GM23338 (cell line): ENCODE data around the gene HHEX. TPM values are rescaled to one million over a fixed set of nuclear protein-coding genes. Genes with fewer than 3 reads are reported as not detected.

Source experiments
- ATAC-seq: fragments of 200-7000 bp; cut with Tn5 transposase; 3 replicates; pipeline ENCODE4 v1.9.1; 2020
- DNase-seq: peaks from one replicate; pipeline ENCODE4 v3.0.0-alpha.2; 2015; ENCODE audit warnings: low spot score
- H2AFZ ChIP-seq: fragments of 200-600 bp; sonication (generic); 2 replicates; pipeline ENCODE4 v1.8.0; 2016; ENCODE audit warnings: antibody characterized with exemption, mild to moderate bottlenecking, moderate library complexity
- H3F3A ChIP-seq: fragments of 200-600 bp; sonication (generic); replicated peaks from 2 replicates; pipeline ENCODE4 v1.8.0; 2017; ENCODE audit warnings: antibody characterized with exemption, mixed run types, low read depth
- H3K27ac ChIP-seq: fragments of 200-600 bp; sonication (generic); 2 replicates; pipeline ENCODE4 v1.6.1; 2016; ENCODE audit warnings: low read depth
- H3K27me3 ChIP-seq: fragments of 200-600 bp; sonication (generic); 2 replicates; pipeline ENCODE4 v1.8.0; 2016; ENCODE audit warnings: mild to moderate bottlenecking, mixed run types, moderate library complexity; ENCODE audit not compliant: insufficient read depth
- H3K36me3 ChIP-seq: fragments of 200-600 bp; sonication (generic); 2 replicates; pipeline ENCODE4 v1.8.0; 2016; ENCODE audit warnings: mild to moderate bottlenecking; ENCODE audit not compliant: insufficient read depth
- H3K4me1 ChIP-seq: fragments of 200-600 bp; sonication (generic); 2 replicates; pipeline ENCODE4 v1.8.0; 2016; ENCODE audit warnings: mild to moderate bottlenecking, moderate library complexity; ENCODE audit not compliant: insufficient read depth
- H3K4me2 ChIP-seq: fragments of 200-600 bp; sonication (generic); 2 replicates; pipeline ENCODE4 v1.7.1; 2017; ENCODE audit warnings: mixed run types
- H3K4me3 ChIP-seq: fragments of 200-600 bp; sonication (generic); 2 replicates; pipeline ENCODE4 v1.6.1; 2016; ENCODE audit warnings: mixed run types
- H3K79me2 ChIP-seq: fragments of 200-600 bp; sonication (generic); replicated peaks from 2 replicates; pipeline ENCODE4 v1.8.0; 2017; ENCODE audit warnings: mild to moderate bottlenecking; ENCODE audit not compliant: insufficient read depth
- H3K9me2 ChIP-seq: fragments of 200-600 bp; sonication (generic); 2 replicates; pipeline ENCODE4 v1.8.0; 2017; ENCODE audit not compliant: insufficient read depth
- H4K20me1 ChIP-seq: fragments of 200-600 bp; sonication (generic); replicated peaks from 2 replicates; pipeline ENCODE4 v1.8.0; 2017; ENCODE audit warnings: mild to moderate bottlenecking; ENCODE audit not compliant: insufficient read depth
- H3K27ac Mint-ChIP-seq: 2 replicates; pipeline ENCODE4 v1.8.0; 2020; ENCODE audit warnings: inconsistent platforms, mild to moderate bottlenecking, moderate library complexity, mixed read lengths
- H3K27me3 Mint-ChIP-seq: 3 replicates; pipeline ENCODE4 v1.8.0; 2022; ENCODE audit warnings: low read depth, mild to moderate bottlenecking, moderate library complexity, mixed read lengths, inconsistent platforms; ENCODE audit not compliant: insufficient read depth, poor library complexity
- H3K36me3 Mint-ChIP-seq: 3 replicates; pipeline ENCODE4 v1.8.0; 2021; ENCODE audit warnings: low read depth, mild to moderate bottlenecking, inconsistent platforms, moderate library complexity, mixed read lengths
- H3K4me1 Mint-ChIP-seq: 3 replicates; pipeline ENCODE4 v1.8.0; 2020; ENCODE audit warnings: mild to moderate bottlenecking, inconsistent platforms, mixed read lengths
- H3K4me3 Mint-ChIP-seq: 3 replicates; pipeline ENCODE4 v1.8.0; 2021; ENCODE audit warnings: moderate library complexity, mild to moderate bottlenecking, inconsistent platforms, mixed read lengths
- H3K9me3 Mint-ChIP-seq: 3 replicates; pipeline ENCODE4 v1.8.0; 2020; ENCODE audit warnings: moderate library complexity, mild to moderate bottlenecking, inconsistent platforms, mixed read lengths
- EZH2 ChIP-seq: fragments of 200-600 bp; sonication (generic); IDR thresholded peaks from one replicate; pipeline ENCODE4 v1.8.0; 2017; ENCODE audit warnings: antibody characterized with exemption, mild to moderate bottlenecking, low read depth; ENCODE audit not compliant: unreplicated experiment
- EZH2phosphoT487 ChIP-seq: fragments of 200-600 bp; sonication (generic); IDR thresholded peaks from one replicate; pipeline ENCODE4 v1.8.1; 2018; ENCODE audit warnings: antibody characterized with exemption; ENCODE audit not compliant: unreplicated experiment
- POLR2AphosphoS5 ChIP-seq: IDR thresholded peaks from 2 replicates; pipeline ENCODE4 v1.6.1; 2016; ENCODE audit warnings: antibody characterized with exemption, low read depth
- ZNF114 ChIP-seq: fragments of 250-450 bp; sonication (Bioruptor Pico); IDR thresholded peaks from 2 replicates; pipeline ENCODE4 v1.5.0; 2020; ENCODE audit warnings: mild to moderate bottlenecking, moderate library complexity
- ZNF331 ChIP-seq: fragments of 250-450 bp; sonication (Bioruptor Pico); IDR thresholded peaks from 2 replicates; pipeline ENCODE4 v1.5.0; 2020; ENCODE audit warnings: low read depth, mild to moderate bottlenecking, moderate library complexity
- ZNF462 ChIP-seq: fragments of 250-450 bp; sonication (Bioruptor Pico); IDR thresholded peaks from 2 replicates; pipeline ENCODE4 v1.5.0; 2020; ENCODE audit warnings: mild to moderate bottlenecking, moderate library complexity
- polyA plus RNA-seq: library from polyadenylated mRNA; unstranded; fragments of >200 nt; fragmentation: Nextera tagmentation; extraction: Ambion mirVana; gene quantifications from 2 replicates; pipeline ENCODE4 v1.2.1, GENCODE V29; 2016
- total RNA-seq: library from RNA; depleted of rRNA; stranded (reverse); fragments of >200 nt; shearing (Covaris generic); gene quantifications from 2 replicates; pipeline ENCODE4 v1.2.3, GENCODE V29; 2014
- TF ChIP-seq, protein P1 (sequence below): IDR thresholded peaks from 2 replicates; pipeline ENCODE4 v1.6.1; 2016; ENCODE audit warnings: antibody characterized with exemption
- TF ChIP-seq, protein P2 (sequence below): IDR thresholded peaks from one replicate; pipeline ENCODE4 v1.6.1; 2018; ENCODE audit warnings: antibody characterized with exemption; ENCODE audit not compliant: unreplicated experiment

HHEX gene
- total and polyA plus RNA-seq, 2 experiments from 2014 or later = 0.59 to 2.0 TPM

DNA sequence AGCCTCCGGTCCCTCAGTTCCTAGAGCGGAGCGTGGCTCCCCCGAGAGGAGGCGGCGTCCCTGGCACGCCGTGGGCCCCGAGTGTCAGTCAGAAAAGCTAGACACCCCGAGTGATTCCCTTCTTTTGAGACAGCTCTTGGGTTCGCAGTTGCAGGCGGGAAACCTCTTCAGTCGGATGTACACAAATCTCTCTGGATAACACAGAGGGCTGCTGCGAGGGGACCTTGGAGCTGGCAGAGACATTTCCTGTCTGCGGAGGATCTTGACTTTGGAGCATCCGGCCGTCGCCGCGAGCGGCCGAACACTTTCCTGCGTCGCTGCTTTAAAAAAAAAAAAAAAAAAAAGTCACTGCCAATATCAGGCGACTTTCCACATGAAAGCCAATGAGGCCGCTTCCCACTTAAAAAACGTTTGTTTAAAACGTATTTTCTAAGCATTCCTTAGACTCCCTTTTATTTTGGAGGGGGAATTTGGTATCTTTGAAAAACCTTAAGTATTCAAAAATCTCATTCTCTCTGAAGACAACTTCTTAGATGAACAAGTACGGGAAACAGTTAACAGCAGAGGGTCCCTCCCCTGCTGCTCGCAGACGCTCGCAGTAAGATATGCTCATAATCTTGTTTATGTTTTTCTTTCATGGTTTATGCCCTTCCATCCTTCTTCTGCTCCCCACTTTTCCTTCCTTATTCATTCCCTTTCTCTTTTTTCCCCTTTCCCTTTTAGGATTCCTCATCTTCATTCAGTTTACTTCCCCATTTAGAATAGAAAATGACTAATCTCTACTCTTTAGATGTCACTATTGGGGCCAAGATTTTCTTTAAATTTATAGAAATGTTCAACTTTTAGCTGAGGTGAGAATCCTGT, 10.0 kb downstream of the HHEX start:
- H3K4me3 ChIP-seq = peak overlapping the region; percentile 59
- Mint-ChIP-seq H3K4me3 (peak overlapping the region; percentile 70), H3K9me3 (no peaks in the 10 kb centered on the region), H3K4me1 (peaks cover 21% of the 10 kb centered on the region), H3K27ac (no peak overlapping the region), H3K36me3 (no peaks in the 10 kb centered on the region), H3K27me3 (peaks cover 50% of the 10 kb centered on the region)
- peak; percentile 54 for ATAC-seq
- H3K4me2 ChIP-seq = peak overlapping the region; percentile 80
- peaks cover 75% of the 10 kb centered on the region for H3K27me3 ChIP-seq
- no peaks in the 10 kb centered on the region for H3K79me2 ChIP-seq
- H3F3A ChIP-seq = 0 out of 2 replicates have a peak, but pooled peaks cover 5% of the 10 kb centered on the region
- H4K20me1 ChIP-seq = no peaks in the 10 kb centered on the region
- TF ChIP-seq EZH2phosphoT487 = peak; percentile 39
- TF ChIP-seq, protein P1, sequence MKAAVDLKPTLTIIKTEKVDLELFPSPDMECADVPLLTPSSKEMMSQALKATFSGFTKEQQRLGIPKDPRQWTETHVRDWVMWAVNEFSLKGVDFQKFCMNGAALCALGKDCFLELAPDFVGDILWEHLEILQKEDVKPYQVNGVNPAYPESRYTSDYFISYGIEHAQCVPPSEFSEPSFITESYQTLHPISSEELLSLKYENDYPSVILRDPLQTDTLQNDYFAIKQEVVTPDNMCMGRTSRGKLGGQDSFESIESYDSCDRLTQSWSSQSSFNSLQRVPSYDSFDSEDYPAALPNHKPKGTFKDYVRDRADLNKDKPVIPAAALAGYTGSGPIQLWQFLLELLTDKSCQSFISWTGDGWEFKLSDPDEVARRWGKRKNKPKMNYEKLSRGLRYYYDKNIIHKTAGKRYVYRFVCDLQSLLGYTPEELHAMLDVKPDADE = peak; percentile 46; the same call in 1 of the 2 replicates
- peak; percentile 40 for TF ChIP-seq EZH2
- TF ChIP-seq, protein P2, sequence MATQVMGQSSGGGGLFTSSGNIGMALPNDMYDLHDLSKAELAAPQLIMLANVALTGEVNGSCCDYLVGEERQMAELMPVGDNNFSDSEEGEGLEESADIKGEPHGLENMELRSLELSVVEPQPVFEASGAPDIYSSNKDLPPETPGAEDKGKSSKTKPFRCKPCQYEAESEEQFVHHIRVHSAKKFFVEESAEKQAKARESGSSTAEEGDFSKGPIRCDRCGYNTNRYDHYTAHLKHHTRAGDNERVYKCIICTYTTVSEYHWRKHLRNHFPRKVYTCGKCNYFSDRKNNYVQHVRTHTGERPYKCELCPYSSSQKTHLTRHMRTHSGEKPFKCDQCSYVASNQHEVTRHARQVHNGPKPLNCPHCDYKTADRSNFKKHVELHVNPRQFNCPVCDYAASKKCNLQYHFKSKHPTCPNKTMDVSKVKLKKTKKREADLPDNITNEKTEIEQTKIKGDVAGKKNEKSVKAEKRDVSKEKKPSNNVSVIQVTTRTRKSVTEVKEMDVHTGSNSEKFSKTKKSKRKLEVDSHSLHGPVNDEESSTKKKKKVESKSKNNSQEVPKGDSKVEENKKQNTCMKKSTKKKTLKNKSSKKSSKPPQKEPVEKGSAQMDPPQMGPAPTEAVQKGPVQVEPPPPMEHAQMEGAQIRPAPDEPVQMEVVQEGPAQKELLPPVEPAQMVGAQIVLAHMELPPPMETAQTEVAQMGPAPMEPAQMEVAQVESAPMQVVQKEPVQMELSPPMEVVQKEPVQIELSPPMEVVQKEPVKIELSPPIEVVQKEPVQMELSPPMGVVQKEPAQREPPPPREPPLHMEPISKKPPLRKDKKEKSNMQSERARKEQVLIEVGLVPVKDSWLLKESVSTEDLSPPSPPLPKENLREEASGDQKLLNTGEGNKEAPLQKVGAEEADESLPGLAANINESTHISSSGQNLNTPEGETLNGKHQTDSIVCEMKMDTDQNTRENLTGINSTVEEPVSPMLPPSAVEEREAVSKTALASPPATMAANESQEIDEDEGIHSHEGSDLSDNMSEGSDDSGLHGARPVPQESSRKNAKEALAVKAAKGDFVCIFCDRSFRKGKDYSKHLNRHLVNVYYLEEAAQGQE = no peak
- DNase-seq = peak; percentile 76
- H3K9me2 ChIP-seq = no peaks in the 10 kb centered on the region
- H3K36me3 ChIP-seq = no peaks in the 10 kb centered on the region
- no peak overlapping the region for H3K27ac ChIP-seq
- peaks cover 28% of the 10 kb centered on the region for H3K4me1 ChIP-seq
- H2AFZ ChIP-seq = peak overlapping the region; percentile 64

- Histone ChIP-seq H3F3A (0 out of 2 replicates have a peak, but pooled peaks cover 5% of the 10 kb centered on the region), H3K27me3 (peaks cover 49% of the 10 kb centered on the region), H3K4me1 (peaks cover 17% of the 10 kb centered on the region), H3K9me2 (no peaks in the 10 kb centered on the region), H3K4me3 (no peak overlapping the region), H3K27ac (no peak overlapping the region), H2AFZ (no peak overlapping the region), H3K4me2 (no peak overlapping the region), H3K79me2 (no peaks in the 10 kb centered on the region), H3K36me3 (no peaks in the 10 kb centered on the region), H4K20me1 (no peaks in the 10 kb centered on the region)
- no peak for DNase-seq
- H3K27ac Mint-ChIP-seq = no peak overlapping the region
- no peak for ATAC-seq
- H3K4me3 Mint-ChIP-seq = no peak overlapping the region
- H3K36me3 Mint-ChIP-seq = no peaks in the 10 kb centered on the region
- H3K9me3 Mint-ChIP-seq = no peaks in the 10 kb centered on the region
- H3K27me3 Mint-ChIP-seq = peaks cover 26% of the 10 kb centered on the region
- peaks cover 9% of the 10 kb centered on the region for H3K4me1 Mint-ChIP-seq
- TF ChIP-seq ZNF114 = no peak
- TF ChIP-seq ZNF331 (CRISPR knock-in tag) = no peak
- no peak for TF ChIP-seq ZNF462
- TF ChIP-seq POLR2AphosphoS5 = no peak
Measured at GRCh38 chr10:92702301-92702916, 12.7 kb downstream of the HHEX start.
